ENCODE results near the gene RHCE.
"Not testable (repeated sequence)": the region's sequence is repeated elsewhere in the genome, so short reads cannot be mapped to it uniquely, and the experiment has no call there.

Gene RHCE

DNA sequence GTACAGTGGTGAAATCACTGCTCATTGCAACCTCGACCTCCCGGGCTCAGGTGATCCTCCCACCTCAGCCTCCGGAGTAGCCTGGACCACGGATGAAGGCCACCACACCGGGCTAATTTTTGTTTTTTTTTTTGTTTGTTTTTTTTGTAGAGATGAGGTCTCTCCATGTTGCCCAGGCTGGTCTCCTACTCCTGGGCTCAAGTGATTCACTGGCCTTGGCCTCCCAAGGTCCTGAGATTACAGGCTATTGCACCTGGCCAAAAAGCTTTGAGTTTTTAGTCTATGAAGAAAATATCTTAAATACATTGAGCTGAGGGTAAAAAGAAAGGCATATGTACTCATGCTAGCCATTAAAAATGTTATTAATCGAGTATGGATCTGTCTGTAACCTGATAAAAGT, 78.9 kb downstream of the RHCE start:
- DNase-seq (ENCODE audit: low read depth), result no peak

DNA sequence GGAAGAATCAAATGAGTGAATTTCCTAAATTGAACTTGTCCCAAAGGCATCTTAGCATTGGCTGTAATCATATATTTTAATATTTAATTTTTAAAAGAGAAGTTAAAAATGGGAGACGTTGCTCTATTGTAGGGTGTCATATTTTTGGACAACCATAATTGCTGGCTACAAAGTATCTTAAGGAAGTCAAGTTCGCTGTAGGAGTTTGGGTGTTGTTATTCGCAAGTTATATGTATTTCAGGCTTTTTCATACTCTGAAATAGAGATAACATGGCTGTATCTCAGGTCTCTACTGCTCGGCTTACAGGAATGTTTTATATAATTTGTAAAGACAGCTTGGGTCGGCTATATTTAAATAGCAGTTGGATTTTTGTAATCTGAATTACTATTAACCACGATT, 81.6 kb downstream of the RHCE start:
- no peak for DNase-seq (ENCODE audit: low read depth)

DNA sequence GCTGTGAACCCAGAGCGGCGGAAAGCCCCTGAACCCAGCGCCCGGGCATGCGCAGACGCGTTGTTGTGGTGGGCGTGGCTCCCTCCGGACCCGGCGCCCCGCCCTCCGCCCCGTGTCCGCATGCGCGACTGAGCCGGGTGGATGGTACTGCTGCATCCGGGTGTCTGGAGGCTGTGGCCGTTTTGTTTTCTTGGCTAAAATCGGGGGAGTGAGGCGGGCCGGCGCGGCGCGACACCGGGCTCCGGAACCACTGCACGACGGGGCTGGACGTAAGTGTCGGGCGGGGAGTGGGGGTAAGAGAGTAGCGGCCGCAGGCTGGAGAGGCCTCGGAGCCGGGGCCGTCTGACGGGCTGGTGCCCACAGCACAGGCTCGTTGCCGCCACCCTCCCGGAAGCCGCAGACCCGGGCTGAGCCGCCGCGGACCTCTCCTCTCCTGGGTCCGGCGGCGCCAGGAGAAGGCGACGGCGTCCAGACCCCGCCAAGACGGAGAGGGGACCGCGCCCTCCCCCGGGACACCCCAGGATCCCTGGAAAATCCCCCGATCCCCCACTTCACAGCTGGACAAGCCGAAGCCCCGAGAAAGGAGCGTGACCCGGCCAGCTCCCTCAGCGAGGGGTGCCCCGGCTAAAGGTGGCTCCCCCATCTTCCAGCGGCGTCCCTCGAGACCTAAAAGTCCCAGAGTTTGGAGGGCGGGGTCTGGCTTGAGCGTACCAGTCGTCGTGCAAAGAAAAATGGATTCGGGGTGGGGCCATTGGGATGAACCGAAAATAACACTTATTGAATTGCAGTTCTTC, 82.2 kb downstream of the RHCE start, which contains the start of gene TMEM50A:
TSS of gene TMEM50A (plus strand) at position 147 of the 794 bp plus-strand sequence. CDS start 2,153 bp downstream, outside the sequence.
- no peak for DNase-seq (ENCODE audit: low read depth)

DNA sequence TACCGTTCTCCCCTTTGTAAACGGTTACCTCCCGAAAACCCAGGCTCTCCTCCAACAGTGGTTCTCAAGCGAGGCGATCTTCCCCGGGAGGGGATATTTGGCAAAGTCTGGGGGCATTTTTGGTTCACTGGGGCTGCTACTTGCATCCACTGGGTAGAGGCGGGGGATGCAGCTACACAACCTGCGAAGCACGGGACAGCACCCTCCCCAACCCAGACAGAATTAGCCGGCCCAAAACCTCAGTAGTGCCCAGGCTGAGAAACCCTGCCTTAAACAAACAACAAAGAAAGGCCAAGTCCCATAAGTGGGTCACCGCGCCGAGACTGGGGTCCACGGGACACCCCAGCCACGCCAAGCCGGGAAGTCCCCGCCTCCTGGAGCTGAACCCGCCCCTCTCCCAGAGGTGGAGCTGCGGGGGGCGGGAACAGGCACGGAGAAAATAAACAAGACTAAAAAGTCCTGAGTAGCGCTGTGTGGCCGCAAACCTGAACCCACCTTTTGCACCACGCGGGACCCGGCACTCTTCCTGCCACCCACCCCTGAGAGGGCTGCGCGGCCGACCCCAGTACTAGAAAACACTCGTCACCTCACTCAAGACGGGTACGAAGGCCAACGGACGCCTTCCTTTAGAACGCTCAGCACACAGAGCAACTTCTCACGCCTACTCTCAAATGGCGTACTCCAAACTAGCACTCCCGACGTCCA, 83.0 kb downstream of the RHCE start:
- DNase-seq (ENCODE audit: low read depth), result not testable (repeated sequence)

DNA sequence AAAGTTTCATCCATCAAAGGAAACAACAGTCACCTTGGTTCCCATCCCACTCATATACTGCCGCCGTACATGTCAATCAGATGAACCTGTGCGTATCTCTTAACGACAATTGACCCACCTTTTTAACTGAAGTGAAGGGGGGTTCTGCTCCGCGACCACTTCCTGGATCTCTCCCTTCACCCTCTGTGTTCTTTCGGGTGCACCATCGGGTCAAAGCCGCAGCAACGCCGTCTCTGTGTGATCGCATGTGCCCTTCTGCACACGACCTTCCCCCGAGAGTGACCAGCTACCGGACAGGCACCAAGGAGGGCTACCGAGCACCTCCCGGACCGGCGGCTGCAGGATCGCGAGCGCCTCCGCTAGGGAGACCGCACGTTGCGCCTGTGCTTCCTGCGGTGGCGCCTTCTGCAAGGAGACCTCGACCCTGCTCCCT, 83.7 kb downstream of the RHCE start:
- not testable (repeated sequence) for DNase-seq (ENCODE audit: low read depth)

DNA sequence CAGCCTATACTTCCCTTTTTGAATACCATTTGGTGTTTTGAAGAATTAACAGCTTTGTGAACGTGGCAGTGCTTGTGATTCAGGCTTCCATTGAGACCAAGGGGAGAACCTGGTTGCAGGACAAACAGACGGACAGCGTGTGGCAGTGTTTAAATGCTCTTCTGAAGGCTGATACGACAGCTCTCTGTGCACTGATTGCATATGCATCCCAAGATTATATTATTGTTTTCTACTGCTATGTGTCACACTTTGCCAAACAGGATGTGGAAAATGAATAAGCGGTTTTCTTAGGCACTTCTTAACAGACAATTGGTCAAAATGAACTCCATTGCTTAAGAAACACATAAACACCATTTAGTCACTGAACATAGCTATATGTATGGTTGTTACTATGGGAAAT, 90.7 kb downstream of the RHCE start:
- peak; percentile 37 for DNase-seq (ENCODE audit: low read depth)

DNA sequence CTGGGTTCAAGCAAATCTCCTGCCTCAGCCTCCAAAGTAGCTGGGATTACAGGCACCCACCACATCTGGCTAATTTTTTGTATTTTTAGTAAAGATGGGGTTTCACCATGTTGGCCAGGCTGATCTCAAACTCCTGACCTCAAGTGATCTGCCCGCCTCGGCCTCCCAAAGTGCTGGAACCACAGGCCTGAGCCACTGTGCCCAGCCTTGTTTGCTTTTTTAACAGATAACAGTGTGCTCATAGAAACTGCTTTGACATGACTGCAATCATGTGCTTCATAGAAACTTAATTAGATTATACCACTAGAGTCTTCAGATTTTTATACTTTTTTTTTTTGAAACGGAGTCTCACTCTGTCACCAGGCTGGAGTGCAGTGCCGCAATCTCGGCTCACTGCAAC, 91.3 kb downstream of the RHCE start:
- DNase-seq (ENCODE audit: low read depth), result not testable (repeated sequence)

DNA sequence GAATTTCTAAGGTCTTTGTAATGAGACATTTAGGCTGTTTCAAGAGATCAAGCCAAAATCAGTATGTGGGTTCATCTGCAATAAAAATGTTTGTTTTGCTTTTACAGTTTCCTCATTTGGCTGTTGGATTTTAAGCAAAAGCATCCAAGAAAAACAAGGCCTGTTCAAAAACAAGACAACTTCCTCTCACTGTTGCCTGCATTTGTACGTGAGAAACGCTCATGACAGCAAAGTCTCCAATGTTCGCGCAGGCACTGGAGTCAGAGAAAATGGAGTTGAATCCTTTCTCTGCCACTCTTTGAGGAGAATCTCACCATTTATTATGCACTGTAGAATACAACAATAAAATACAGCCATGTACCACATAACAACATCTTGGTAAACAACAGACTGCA, 91.8 kb downstream of the RHCE start:
- not testable (repeated sequence) for DNase-seq (ENCODE audit: low read depth)

DNA sequence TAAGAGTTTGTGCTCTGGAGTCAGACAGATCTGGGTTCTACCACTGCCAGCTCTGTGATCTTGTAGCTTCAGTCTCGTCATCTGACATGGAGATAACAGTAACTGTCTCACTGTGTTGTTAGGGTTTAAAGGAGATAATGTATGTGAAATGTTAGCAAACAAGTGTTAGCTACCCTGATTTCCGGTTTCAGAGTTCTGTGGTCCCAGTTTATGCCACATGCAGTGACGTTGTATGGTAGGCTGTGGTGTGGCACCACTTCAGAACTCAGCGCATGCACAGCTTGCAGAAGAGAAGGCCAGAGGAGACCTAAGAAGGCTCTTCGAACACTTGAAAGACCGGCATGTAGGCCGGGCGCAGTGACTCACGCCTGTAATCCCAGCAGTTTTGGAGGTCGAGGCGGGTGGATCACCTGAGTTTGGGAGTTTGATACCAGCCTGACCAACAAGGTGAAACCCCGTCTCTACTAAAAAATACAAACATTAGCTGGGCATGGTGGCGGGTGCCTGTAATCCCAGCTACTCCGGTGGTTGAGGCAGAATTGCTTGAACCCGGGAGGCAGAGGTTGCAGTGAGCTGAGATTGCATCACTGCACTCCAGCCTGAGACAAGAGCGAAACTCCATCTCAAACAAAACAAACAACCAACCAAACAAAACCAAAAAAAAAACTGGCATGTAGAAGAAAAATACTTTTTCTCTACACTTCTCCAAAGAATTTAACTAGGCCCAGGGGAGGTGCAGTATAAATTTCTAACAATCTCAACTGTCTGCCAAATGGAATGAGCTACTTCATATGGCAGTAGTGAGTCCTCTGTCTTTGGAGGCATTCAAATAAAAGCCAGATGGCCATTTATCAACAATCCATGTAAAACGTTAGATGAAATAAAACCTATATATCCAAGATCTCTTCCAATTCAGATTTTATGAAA, 92.5 kb downstream of the RHCE start:
- not testable (repeated sequence) for DNase-seq (ENCODE audit: low read depth)

DNA sequence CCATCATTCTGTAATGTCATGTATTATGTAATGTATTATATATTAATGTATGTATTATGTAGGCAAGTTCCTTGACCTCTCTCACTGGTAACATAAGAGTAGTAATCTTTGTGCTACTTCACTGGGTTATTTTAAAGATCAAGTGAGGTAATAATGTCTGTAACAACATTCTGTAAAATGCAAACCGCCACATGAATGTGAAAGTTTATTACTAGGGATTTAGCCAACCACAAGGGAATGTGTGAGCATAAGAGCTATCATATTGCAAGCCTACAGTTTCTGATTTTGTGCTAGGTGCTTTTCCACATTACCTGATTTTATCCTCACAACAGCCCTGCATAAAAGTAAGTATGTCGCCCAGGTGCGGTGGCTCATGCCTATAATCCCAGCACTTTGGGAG, 96.2 kb downstream of the RHCE start:
- not testable (repeated sequence) for DNase-seq (ENCODE audit: low read depth)

DNA sequence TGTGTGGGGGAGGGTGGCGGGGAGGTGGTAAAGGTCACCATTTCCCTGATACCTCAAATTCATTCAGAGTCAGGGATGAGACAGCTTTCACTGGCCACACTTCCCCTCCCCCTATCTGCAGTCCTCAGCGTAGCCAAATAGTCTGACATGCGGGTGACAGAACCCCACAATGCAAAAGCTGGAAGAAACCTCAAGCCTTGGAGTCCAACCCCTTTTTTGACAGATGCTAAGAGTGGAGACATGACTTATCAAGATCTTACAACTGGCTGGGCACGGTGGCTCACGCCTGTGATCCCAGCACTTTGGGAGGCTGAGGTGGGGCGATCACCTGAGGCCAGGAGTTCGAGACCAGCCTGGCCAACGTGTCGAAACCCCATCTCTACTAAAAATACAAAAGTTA, 98.5 kb downstream of the RHCE start:
- not testable (repeated sequence) for DNase-seq (ENCODE audit: low read depth)

DNA sequence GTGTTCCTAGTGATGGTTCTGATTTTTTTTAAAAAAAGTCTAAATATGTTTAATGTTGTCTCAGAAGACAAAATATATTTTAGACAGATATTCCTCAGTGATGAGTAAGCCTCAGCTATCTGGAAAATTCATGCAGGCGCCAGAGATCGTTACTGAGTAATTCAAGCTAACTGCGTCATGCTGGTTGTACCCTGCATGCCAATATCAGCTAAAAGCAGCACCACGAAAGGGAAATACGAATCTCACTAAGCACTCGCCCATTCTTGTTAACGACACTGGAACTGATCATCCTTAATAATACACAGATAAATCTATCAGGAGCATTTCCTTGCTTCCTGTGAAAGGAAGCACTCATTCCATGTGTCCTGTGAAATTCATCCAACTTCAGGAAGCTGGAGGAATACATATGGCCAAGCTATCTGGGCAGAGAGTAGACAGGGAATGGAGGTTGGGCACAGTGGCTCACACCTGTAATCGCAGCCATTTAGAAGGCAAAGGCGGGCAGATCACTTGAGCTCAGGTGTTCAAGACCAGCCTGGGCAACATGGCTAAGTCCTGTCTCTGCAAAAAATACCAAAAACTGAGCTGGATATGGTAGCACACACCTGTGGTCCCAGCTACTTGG, 100.2 kb downstream of the RHCE start:
- peak; percentile 89 for DNase-seq (ENCODE audit: low read depth)

DNA sequence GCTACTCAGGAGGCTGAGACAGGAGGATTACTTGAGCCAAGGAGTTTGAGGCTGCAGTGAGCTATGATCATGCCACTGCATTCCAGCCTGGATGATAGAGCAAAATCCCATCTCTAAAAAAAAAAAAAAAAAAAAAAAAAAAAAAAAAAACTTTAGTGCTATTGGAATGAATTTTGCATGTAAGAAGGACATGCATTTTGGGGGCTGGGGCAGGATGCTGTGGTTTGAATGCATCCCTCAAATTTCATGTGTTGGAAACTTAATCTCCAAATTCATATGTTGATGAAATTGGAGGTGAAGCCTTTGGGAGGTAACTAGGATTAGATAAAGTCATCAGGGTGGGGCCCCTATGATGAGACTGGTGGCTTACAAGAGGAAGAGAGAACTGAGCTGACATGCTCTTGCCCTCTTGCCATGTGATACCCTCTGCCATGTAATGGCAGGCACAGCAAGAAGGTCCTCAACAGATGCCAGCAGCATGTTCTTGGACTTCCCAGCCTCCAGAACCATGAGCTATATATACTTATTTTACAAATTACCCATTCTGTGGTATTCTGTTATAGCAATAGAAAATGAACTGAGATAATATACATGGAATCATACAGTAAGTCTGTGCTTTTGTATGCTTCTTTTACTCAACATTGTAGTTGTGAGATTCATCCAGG, 107.7 kb downstream of the RHCE start:
- not testable (repeated sequence) for DNase-seq (ENCODE audit: low read depth)

Data from GM04503 (cell line).